AG08395 (cell line): ENCODE measurements around the gene SCAF4.
"Not testable (repeated sequence)": the region's sequence is repeated elsewhere in the genome, so short reads cannot be mapped to it uniquely, and the experiment has no call there.

Experiments
- DNase-seq: peaks from one replicate; pipeline ENCODE4 v3.0.0; 2012; ENCODE audit warnings: mixed read lengths, low spot score

The SCAF4 gene

GRCh38 chr21:31641416-31641922 is 90.4 kb downstream of the SCAF4 start:
- DNase-seq: no peak

DNA sequence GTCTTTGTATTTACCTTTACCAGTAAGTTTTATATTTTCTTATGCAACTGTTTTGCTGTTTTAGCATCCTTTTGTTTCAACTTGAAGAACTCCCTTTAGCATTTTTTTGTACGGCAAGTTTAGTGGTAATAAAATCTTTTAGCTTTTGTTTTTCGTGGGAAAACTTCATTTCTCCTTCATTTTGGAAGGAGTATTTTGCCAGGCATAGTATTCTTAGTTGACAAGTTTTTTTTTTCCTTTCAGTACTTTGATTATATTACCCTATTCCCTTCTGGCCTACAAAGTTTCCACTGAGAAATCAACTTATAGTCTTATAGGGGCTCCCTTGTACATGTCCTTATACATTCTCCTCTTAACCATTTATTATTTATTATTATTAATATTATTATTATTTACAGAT is 95.0 kb downstream of the SCAF4 start:
- DNase-seq: no peak

- no peak for DNase-seq
These were observed 96.9 kb downstream of the SCAF4 start for GRCh38 chr21:31634993-31635392.

DNA sequence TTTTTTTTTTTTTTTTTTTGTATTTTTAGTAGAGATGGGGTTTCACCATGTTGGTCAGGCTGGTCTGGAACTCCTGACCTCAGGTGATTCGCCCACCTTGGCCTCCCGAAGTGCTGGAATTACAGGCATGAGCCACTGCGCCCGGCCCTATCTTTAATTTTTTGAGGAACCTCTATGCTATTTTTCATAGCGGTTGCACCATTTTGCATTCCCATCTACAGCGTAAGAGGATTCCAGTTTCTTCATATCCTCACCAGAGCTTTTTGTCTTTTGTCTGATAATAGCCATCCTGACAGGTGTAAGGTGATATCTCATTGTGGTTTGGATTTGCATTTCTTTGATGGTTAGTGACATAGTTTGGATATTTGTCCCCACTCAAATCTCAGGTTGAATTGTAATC is 100.0 kb downstream of the SCAF4 start:
- not testable (repeated sequence) for DNase-seq

GRCh38 chr21:31629972-31630711 is 101.8 kb downstream of the SCAF4 start:
- DNase-seq: no peak

DNA sequence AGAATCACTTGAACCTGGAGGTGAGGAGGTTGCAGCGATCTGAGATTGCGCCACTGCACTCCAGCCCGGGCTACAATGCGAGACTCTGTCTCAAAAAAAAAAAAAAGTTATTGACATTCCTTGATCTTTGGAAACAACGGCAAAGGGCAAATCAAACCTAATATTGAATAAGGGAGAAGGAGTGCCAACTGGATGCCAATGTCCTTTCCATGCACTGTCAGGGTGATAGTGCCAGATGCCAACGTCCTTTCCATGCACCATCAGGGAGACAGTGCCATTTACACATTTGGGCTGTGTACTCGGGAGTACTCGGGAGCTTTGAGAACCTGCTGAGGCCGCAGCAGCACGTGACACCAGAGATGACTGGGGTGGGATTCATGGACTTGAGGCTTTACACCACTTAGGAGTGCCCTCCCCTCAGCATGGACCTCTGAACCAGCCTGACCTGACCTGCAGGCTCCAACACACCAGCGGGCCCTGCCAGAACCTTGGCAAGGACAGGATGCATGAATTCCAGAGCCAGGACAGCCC is 106.9 kb downstream of the SCAF4 start:
- DNase-seq: no peak

GRCh38 chr21:31624181-31624580 is 107.7 kb downstream of the SCAF4 start:
- DNase-seq: no peak

DNA sequence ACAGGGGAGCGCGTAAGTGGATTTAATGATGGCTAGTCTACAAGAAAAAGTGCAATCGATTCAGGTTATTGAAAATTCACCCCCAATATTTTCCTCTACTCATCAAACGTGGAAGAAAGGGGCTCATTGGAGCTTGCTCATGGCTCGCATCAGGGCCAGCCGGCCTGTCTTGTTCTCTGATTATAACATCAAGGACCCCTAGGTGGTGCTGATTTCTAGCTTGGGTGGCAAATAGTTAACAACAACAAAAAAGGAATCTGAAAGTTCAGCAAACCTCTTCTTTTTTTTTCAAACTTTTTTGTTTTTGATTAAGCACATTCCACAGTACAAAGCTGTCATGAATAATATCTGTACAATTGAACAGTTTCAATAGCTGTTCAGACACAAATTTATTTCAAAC is 108.3 kb downstream of the SCAF4 start:
- DNase-seq: no peak

GRCh38 chr21:31622397-31622796 is 109.5 kb downstream of the SCAF4 start:
- DNase-seq: no peak
